ENCODE results near the gene HAUS7.
A peak's percentile ranks its signal among the peaks of the same experiment; 100 is the strongest.

The HAUS7 gene

DNA sequence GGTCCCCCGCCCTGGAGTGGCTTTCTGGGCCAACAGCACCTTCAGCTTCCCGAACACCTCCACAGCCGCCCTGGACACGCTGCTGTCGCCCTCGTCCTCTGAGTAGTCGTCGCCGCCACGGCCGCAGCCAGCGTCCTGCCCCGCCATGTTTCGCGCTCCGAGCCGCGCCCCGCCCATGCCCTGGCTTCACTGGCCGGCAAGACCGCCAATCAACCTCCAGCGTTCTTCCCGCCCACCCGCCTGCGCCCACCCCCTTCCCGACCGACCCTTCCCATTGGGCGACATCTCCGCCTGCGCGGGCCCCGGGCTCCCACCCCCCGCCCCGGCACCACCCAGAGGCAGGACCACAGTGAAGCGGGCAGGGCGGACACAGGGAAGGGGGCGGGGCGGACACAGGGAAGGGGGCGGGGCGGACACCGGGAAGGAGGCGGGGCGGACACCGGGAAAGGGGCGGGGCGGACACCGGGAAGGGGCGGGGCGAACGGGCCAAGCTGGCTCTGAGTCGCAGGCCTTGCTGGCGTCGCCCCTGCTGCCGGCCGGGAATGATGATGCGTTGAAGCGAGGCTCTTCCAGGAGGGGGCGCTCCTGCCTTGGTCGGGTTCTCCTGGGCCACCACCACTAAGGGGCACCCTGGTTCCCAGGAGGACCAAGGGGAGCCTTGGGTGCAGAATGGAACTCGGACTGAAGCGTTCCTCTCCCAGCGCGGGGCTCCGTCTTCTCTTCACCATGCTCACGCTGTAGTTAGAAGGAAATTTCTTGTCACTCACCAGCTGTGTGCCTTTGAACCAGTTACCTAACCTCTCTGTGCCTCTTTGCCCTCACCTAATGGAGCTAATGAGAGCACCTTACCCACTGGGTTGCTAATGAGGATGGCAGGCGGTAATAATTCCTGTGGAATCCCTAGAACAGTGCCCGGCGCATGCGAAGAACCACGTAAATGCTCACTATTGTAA, at the start of gene HAUS7:
HAUS7 (minus strand) TSS at position 166 of the 953 bp plus-strand sequence; CDS start at position 147, 19 bp downstream.
- DNase-seq (ENCODE audit: low read depth): peak; percentile 68
- peak within 1 kb of the TSS; percentile 71 for H3K4me3 ChIP-seq (ENCODE audit: low read depth, low read length)

DNA sequence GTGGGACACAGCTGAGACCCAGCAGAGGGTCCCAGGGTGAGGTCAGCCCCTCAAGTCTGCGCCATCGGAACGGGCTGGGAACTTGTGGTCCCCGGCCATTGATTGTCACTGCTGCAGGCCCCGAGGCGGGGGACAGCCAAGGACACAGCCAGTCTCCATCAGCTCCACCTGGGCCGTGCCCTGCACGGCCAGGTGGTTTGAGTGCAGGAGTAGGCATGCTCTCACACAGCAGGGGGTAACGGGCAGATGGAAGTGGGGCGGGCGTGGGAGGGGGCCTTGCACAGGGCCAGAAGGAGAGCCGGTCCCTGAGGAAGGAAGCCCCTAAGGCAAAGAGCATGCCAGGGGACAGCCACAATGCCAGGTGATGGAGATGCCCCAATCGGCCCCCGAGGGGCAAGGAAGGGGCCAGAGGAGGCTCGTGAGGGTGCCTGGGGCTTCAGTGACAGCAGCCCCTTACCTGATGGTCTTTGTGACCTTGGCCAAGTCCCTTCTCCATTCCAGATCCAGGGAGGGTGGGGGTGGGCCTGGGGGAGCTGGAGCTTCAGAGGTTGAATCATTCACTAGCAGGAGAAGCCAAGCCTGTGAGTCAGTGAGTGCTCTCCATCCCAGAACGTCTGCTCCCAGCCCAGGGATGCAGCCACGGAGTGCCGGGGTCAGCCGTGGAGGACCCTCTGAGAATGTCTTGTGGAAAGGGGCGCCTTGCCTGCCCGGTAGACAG, 49.4 kb upstream of the HAUS7 start:
- DNase-seq (ENCODE audit: low read depth): no peak
- H3K4me3 ChIP-seq (ENCODE audit: low read depth, low read length): no peak overlapping the region

DNA sequence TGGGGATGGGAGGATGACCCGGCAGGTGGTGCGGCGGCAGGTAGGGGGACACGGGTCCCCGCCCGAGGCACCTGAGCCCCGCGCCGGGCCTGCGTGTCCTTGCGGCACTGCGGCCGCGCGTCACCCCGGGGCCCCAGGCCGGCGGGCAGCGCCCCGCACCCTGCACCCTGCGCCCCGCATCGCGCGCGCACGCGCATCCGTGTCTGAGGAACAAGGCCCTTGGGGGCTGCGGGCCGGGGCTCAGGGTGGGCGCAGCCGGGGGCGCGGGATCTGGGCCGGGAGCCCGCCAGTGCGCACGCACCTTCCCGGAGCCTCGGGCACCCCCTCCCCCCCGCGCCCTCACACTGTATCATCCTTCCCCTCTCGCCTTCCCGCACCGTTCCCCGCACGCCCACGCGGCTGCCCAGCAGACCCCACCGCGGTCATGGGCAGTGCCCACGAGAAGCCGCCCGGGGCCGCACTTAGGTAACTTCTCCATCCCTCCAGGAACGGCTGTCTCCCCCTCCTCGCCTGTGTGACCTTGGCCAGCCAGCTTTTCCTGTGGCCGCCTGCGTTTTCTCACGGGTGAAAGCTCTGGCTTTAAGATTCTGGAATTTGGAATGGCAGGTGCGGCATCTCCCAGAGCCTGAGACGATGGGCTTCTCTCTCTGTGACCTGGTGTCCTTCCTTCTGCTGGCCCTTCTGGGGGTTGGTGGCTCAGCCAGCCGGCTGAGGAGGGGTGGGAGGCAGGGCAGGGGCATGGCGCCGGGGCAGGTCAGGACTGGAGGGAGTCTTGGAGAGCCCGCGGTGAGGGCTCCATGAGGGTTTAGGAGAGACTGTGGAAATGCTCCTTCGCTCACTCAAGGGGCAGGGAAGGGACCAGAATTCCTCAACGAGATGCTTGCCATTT, 47.8 kb upstream of the HAUS7 start:
- H3K4me3 ChIP-seq (ENCODE audit: low read depth, low read length): no peak overlapping the region
- DNase-seq (ENCODE audit: low read depth): no peak

DNA sequence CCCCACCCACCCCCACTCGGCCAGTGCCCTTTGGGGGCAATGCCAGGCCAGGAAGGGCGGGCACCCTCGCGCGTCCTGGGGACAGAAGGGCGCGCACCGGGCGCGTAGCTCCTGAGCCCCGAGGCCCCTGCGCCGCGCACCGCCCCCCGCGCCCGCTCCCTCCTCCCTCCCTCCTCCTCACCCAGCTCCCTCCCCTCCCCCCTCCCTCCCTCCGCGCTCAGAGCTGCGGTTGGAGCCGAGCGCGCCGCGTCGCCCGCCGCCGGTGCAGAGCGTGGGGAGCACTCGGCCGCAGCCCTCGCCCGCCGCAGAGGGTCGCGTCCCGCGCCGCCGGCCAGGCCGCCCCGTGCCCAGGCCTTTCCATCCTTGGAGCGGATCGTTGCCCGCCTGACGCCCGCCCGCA, 47.0 kb upstream of the HAUS7 start, which contains the start of gene ATP2B3:
ATP2B3 (plus strand) TSS at position 220 of the 400 bp plus-strand sequence. CDS start 18,606 bp downstream, outside the sequence.
- DNase-seq (ENCODE audit: low read depth): no peak
- H3K4me3 ChIP-seq (ENCODE audit: low read depth, low read length): no peak within 1 kb of the TSS

DNA sequence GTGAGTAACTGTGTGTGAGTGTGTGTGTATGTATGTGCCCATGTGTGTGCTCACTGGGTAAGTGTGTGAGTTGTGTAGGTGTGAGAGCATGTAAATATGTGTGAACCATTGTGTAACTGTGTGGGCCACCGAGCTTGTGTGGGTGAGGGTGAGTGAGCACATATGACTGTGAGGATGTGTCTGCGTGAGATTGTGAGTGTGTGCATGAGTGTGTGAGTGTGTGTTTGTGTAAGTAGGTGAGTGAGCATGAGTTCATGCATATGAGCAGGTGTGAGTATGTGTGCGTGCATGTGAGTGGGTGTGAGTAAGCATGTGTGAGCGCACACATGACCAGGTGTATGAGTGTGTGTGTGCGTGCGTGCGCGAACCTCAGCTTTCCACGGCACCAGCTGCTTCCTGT, 45.7 kb upstream of the HAUS7 start:
- no peak overlapping the region for H3K4me3 ChIP-seq (ENCODE audit: low read depth, low read length)
- DNase-seq (ENCODE audit: low read depth): no peak

DNA sequence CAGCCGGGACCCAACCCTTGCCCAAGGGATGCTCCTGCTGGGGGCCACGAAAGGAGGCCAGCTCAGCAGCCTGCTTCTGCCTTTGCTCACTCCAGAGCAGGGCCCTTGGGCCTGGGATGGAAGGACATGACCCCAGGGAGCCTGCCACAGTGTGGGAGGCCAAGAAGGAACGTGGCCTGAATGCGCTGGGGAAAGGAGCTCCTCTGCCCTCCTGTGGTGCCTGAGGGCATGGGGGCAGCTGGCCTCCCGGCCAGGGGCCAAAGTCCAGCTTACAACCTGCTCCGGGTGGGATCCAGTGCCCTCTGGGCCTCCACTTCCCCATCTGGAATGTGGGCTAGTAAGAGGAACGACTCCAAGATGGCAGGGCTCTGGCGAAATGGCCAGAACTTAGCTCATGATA, 45.1 kb upstream of the HAUS7 start:
- no peak for DNase-seq (ENCODE audit: low read depth)

DNA sequence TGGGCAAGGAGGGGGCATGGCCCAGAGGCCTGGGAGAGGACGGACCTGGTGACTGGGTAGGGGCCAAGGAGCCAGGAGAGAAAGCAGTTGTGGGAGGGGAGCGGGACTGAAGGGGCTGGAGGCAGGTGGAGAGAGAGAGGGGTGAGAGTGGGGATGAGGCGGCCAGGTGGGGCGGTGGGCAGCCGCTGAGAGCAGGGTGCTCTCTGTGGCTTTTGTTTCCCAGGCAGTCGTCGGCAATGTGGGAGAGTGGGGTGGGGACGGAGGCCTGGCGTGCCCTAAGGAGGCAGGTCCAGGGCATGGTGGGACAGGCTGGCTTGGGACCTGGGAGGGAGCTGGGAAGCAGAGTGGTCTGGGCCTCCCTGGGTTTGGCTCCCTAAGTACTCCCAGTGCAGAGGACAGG, 43.9 kb upstream of the HAUS7 start:
- H3K4me3 ChIP-seq (ENCODE audit: low read depth, low read length): no peak overlapping the region
- no peak for DNase-seq (ENCODE audit: low read depth)

More for the DNA sequence above, 45.1 kb upstream of the HAUS7 start:
- H3K4me3 ChIP-seq (ENCODE audit: low read depth, low read length): no peak overlapping the region

DNA sequence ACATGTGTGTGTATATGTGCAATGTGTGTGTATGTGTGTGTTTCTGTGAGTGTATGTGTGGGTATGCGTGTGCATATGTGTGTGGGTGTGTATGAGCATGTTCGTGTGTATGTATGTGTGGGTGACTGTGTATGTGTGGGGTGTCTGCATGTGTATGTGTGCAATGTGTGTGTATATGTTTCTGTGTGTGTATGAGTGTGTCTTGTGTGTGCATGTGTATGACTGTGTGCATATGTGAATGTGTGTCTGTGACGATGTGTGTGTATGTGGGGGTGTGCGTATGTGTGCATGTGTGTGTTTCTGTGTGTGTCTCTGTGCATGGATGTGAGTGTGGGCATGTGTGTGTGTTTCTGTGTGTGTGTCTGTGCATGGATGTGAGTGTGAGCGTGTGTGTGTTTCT, 42.9 kb upstream of the HAUS7 start:
- DNase-seq (ENCODE audit: low read depth): no peak
- H3K4me3 ChIP-seq (ENCODE audit: low read depth, low read length): no peak overlapping the region

DNA sequence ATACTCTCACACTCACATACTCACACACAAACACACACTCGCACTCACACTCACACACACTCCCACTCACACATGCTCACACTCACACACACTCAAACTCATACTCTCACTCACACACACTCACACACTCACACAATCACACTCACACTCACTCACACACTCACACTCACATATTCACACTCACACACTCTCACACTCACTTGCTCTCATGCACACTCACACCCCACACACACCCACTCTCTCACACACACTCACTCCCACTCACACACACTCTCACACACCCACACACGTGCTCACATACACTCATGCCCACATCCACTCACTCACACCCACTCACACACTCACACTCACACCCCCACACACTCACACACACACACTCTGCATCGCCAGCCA, 42.1 kb upstream of the HAUS7 start:
- H3K4me3 ChIP-seq (ENCODE audit: low read depth, low read length): no peak overlapping the region
- DNase-seq (ENCODE audit: low read depth): no peak

DNA sequence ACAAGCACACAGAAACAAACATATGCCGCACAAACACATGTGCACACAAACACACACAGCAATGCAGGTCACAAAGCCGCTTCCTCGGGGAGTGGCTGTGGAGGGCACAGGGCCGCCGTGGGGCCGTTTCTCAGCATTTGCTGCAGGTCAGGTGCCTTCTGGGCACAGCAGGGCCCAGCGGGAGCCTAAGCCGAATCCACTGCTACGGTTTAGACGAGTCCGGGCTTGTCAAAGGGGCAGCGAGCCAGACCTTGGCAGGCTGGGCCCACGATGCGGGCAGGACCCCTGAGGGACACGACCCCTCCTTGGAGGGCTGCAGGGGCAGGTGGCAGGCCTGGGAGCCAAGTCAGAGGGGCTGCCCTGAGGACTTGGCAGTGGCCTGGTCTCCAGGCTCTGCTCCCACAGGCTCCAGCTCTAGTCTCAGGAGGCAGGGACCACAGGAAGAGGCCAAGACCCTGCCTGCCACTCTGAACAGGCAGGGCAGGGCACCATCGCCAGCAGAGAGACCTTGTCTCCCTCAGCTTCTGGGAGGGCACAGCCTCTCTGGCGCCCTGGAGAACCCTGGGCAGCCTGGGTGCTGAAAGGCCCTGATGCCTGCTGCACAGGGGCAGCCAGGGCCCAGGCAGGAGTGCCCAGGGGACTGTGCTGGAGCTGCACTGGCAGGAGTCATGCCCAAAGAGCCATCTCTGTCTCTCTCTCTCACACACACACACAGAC, 41.6 kb upstream of the HAUS7 start:
- H3K4me3 ChIP-seq (ENCODE audit: low read depth, low read length): no peak overlapping the region
- DNase-seq (ENCODE audit: low read depth): no peak

DNA sequence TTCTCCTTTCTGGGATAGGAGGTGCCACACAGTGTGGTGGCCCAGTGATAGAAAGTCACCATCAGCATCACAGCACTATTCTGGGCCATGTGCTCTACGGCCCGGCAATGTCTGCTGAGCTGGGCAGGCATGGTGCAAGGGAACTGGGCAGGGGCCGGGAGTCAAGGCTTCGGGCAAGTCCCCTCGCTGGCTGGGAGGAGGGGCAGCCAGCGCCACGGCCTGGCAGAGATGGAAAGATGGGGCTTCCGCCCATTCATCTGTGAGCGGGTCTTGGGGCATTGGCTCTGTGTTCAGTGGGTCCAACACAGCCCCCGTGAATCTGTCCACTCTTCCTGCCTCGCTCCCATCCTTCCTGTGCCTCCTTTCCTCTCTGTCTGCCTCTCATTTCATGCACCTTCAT, 40.0 kb upstream of the HAUS7 start:
- no peak for DNase-seq (ENCODE audit: low read depth)
- no peak overlapping the region for H3K4me3 ChIP-seq (ENCODE audit: low read depth, low read length)

DNA sequence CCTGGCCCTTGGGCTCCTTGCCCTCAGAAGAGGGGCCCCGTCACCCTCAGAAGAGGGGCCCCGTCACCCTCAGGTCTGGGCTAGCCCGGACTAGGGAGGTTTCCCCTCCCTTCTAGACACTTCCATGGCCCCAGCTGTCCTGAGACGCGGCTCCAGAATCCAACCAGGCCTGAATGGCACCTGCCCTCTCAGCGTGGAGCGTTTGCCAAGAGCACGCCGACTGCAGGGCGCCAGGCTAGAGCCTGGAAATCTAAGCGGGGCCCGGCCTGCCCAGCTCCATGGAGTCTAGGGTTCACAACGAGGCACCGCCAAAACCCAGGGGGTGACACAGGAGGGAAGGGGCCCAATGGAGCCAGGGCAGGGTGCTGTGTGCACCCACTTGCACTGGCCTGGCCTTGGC, 39.2 kb upstream of the HAUS7 start:
- DNase-seq (ENCODE audit: low read depth): no peak

DNA sequence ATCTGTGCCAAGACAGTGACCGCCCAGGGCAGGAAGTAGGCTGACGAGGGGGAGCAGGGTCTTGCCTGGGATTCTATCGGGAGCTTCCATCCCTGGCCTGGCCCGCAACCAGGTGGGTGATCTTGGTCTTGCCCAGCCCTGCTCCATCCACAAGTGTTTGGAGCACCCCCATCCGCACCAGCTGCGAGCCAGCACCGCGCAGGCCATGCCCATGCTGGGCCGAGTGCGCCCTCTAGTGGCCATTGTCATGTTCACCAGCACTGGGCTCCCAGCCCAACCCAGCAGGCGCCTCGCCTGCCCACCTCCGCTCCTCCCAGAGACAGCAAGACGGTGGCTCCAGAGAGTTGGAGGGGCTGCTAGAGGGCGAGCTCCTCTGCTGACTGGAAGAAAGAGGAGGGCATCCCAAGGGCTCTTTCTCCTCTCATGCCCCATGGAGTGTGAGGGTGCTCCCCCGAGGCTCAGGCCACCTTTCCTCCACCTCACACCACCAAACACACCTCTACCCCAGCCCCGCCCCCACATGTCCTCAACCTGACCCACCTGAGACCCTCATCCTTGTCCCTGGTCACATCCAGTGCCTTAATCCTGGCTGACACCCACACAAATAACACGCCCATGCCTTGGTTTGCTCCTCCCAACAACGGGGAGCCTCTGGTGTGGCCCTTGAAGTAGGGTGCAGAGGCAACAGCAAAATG, 37.3 kb upstream of the HAUS7 start:
- DNase-seq (ENCODE audit: low read depth): no peak
- no peak overlapping the region for H3K4me3 ChIP-seq (ENCODE audit: low read depth, low read length)

More for the DNA sequence above, 39.2 kb upstream of the HAUS7 start:
- H3K4me3 ChIP-seq (ENCODE audit: low read depth, low read length): no peak overlapping the region

DNA sequence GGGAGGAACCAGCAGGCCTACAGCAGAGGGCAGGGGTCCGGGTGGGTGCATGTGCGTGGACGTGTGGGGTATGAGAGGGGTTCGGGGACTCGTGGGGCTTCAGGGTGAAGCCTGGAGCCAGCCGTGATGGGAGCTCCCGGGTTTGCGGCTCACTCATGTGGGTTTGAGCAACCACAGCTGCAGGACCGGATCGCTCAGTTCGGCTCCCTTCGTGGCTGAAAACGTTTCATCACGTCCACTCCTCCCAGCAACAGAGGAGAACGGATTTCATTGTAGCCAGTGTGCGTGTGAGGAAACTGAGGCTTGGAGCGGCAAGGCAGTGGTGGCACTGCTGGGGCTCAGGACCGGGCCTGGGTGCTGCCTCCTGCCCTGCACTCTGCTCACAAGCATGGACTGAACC, 35.0 kb upstream of the HAUS7 start:
- H3K4me3 ChIP-seq (ENCODE audit: low read depth, low read length): no peak overlapping the region
- DNase-seq (ENCODE audit: low read depth): no peak

DNA sequence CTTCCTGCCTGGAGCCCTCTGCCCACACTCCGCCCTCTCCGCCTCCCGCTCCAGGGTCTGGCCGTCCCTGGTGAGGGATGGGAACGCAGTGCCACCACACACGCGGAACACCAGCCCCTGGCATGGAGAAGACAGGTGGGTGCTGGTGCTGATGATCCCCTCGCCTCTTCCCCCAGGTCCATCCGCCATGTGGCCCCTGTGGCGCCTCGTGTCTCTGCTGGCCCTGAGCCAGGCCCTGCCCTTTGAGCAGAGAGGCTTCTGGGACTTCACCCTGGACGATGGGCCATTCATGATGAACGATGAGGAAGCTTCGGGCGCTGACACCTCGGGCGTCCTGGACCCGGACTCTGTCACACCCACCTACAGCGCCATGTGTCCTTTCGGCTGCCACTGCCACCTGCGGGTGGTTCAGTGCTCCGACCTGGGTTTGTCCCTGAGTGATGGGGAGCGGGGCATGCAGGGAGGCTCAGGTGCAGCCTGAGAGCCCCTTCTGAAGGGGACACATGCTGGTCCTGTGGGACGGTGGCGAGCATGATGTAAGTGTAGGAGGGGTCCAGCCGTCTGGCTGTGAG, 34.2 kb upstream of the HAUS7 start:
- DNase-seq (ENCODE audit: low read depth): no peak
- no peak overlapping the region for H3K4me3 ChIP-seq (ENCODE audit: low read depth, low read length)

DNA sequence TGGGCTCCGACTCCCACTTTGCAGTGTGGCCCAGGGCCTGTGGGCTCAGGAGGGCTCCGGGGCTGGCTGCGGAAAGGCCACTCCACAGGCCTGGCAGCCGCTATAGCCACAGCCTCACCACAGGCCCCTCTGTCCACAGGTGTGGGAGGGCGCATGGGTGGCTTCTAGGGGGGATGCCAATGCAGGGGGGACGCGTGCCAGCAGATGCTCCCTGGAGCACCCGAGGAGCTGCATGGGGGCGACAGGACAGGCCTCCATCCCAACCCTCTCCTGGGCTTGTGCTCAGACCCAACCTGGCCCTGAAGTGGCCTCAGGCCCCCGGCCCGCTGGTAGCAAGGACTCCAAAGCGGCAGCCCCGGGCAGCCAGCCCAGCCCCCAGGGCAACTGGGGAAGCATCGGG, 32.4 kb upstream of the HAUS7 start:
- DNase-seq (ENCODE audit: low read depth): no peak
- H3K4me3 ChIP-seq (ENCODE audit: low read depth, low read length): no peak overlapping the region

DNA sequence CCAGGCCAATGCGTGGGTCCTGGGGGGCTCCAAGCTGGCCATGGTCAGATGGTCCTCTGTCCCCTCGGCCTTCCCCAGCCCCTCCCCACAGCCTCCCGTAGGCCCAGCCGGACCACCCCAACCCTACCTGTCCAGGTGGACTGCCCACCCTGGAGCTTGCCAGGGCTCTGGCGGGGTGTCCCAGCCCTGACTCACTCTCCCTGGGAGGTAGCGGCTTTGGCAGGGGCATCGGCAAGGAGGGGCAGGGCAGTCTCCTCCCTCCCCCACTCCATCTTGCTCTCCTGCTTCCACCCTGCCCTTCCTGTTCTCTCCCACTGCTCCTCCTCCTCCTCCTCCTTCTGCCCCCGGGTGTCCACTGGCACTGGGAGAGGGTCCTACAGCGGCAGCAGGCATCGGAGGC, 31.8 kb upstream of the HAUS7 start:
- H3K4me3 ChIP-seq (ENCODE audit: low read depth, low read length): no peak overlapping the region
- DNase-seq (ENCODE audit: low read depth): no peak

DNA sequence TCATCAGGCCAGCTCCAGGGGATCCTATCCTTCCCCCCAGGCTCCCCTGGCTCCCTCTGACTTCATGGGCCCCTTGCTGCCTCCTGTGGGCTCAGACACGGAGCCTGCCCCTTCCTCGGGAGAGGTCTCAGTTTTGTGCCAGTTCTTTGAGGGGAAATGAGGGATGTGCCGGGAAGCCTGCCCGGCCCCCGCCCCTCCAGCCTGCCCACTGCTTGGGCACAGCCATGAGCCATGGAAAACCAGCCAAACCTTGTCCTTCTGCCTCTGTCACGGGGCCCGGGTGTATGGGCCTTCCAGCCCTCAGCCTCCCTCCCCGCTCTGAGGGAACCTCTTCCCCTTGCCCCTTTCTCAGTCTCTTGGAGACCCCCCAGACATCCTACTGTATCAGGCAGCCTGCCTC, 31.2 kb upstream of the HAUS7 start:
- no peak overlapping the region for H3K4me3 ChIP-seq (ENCODE audit: low read depth, low read length)
- no peak for DNase-seq (ENCODE audit: low read depth)

Data from skeletal muscle cell (primary cell).